HAP-1 (cell line): Measurements from ENCODE around the gene HACE1.
A peak's percentile ranks its signal among the peaks of the same experiment; 100 is the strongest.
"Not testable (repeated sequence)": the region's sequence is repeated elsewhere in the genome, so short reads cannot be mapped to it uniquely, and the experiment has no call there.

ENCODE experiments used
- DNase-seq, 2 experiments: peaks; one replicate each; pipeline ENCODE4 v3.0.0-alpha.2; 2016 to 2020; ENCODE audit warnings: low spot score in 2 of 2
- H3K27me3 ChIP-seq: fragments of 250-450 bp; sonication (Bioruptor Pico); 2 replicates; pipeline ENCODE4 v1.5.1; 2020; ENCODE audit warnings: low read depth, mild to moderate bottlenecking, moderate library complexity
- H3K36me3 ChIP-seq: fragments of 250-450 bp; sonication (Bioruptor Pico); replicated peaks from 2 replicates; pipeline ENCODE4 v1.5.1; 2020; ENCODE audit warnings: mild to moderate bottlenecking
- H3K4me1 ChIP-seq: fragments of 250-450 bp; sonication (Bioruptor Pico); 2 replicates; pipeline ENCODE4 v1.5.1; 2020; ENCODE audit warnings: mild to moderate bottlenecking
- H3K4me3 ChIP-seq: fragments of 250-450 bp; sonication (Bioruptor Pico); 2 replicates; pipeline ENCODE4 v1.5.1; 2020; ENCODE audit warnings: mild to moderate bottlenecking, moderate library complexity
- H3K9me3 ChIP-seq: fragments of 250-450 bp; sonication (Bioruptor Pico); 2 replicates; pipeline ENCODE4 v1.5.1; 2020; ENCODE audit warnings: mild to moderate bottlenecking, moderate library complexity
- in situ Hi-C: fragments of 300-500 bp; cut with MboI; formaldehyde crosslinking; loops from 3 replicates; pipeline ENCODE4 v1.14.3; 2020; ENCODE audit warnings: low sequenced_read_pairs, inconsistent platforms, mixed read lengths

The HACE1 gene

GRCh38 chr6:104739124-104739523 is 120.6 kb downstream of the HACE1 start:
- H3K4me1 ChIP-seq, DNase-seq, H3K9me3 ChIP-seq, H3K4me3 ChIP-seq, H3K27me3 ChIP-seq, in situ Hi-C loops, H3K36me3 ChIP-seq: not testable (repeated sequence)

GRCh38 chr6:104737567-104737966 is 122.2 kb downstream of the HACE1 start:
- H3K36me3 ChIP-seq, H3K27me3 ChIP-seq, in situ Hi-C loops, H3K4me3 ChIP-seq, H3K9me3 ChIP-seq, H3K4me1 ChIP-seq: not testable (repeated sequence)
- peak in 1 of 2 experiments; percentile 14 for DNase-seq

DNA sequence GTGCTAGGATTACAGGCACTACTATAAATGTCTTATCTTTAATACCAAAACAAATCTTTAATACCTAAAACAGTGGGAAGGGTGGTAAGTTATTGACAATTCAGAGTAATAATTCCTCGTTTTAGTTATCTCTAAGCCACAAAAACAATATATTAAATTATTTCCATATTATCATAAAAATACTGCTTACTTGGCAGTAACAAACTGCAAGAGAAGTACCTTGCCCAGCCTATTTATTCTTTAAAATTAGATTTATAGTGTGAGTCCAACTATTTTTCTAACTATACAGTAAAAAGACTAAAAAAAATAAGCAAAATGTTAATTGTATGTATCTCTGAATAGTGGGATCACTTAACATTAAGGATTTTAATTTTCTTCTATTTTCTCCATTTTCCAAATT is 123.2 kb downstream of the HACE1 start:
- Histone ChIP-seq H3K4me3 (no peak overlapping the region), H3K9me3 (no peaks in the 10 kb centered on the region), H3K27me3 (no peaks in the 10 kb centered on the region), H3K4me1 (no peaks in the 10 kb centered on the region), H3K36me3 (no peaks in the 10 kb centered on the region)
- in situ Hi-C loops: no loop called here
- no peak for DNase-seq

DNA sequence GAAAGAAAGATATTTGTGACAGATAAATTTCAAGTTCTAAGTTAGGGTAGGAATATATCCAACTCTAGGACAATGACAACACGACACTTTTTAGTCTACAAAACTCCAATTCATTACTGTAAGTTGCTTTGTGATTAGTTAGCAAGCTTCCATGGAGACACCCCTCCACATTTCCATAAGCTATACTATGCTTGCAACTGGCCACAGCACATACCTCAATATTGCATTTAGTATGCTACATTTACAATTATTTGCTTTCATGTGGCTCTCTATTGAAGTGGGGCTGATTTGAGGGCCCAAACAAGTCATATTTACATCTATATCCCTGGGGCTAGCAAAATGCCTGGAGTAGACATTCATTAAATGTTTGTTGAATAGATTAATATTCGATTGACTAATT is 129.3 kb downstream of the HACE1 start:
- no peaks in the 10 kb centered on the region for H3K27me3 ChIP-seq
- H3K4me3 ChIP-seq: no peak overlapping the region
- no peaks in the 10 kb centered on the region for H3K36me3 ChIP-seq
- no peaks in the 10 kb centered on the region for H3K4me1 ChIP-seq
- no peak for DNase-seq
- in situ Hi-C loops: no loop called here
- no peaks in the 10 kb centered on the region for H3K9me3 ChIP-seq

DNA sequence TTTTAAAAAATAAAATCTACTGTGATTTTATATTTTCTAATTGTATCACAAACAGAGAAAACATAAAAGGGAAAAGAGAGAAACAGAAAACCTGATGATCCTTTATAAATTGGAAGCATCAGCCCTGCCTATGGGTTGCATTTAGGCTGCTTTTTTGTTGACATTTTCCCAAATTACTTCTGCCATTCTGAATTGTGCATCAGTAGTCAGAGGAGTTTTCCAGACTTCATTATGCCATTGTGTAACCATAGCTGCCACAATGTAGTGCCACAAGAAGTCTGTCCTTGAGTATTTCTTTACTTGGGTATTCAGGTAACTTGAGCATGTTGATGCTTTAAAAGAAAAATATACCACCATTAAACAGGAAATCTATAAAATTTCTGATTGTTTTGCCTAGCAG is 130.3 kb downstream of the HACE1 start:
- Histone ChIP-seq H3K36me3 (no peaks in the 10 kb centered on the region), H3K4me1 (no peaks in the 10 kb centered on the region), H3K9me3 (no peaks in the 10 kb centered on the region), H3K4me3 (no peak overlapping the region), H3K27me3 (no peaks in the 10 kb centered on the region)
- in situ Hi-C loops: no loop called here
- DNase-seq: no peak

DNA sequence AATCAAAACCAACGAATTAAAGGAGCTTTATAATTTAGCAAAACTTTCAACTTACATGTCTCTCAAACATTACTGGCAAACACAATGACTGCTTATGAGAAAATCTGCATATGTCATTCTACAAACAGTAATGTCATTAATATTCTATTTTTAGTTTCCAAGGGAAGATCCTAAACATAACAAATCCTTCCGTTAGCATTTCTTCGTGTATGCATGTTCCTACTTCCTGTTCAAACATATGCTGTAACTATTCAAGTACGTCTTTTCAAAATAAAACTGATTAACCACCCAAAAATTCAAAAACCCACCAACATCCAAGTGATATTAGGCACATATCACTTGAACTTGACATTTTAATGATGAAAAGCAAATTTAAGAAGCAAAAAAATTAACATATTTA is 131.3 kb downstream of the HACE1 start:
- Histone ChIP-seq H3K9me3 (no peaks in the 10 kb centered on the region), H3K27me3 (no peaks in the 10 kb centered on the region), H3K4me1 (no peaks in the 10 kb centered on the region), H3K4me3 (no peak overlapping the region), H3K36me3 (no peaks in the 10 kb centered on the region)
- in situ Hi-C loops: no loop called here
- no peak for DNase-seq

DNA sequence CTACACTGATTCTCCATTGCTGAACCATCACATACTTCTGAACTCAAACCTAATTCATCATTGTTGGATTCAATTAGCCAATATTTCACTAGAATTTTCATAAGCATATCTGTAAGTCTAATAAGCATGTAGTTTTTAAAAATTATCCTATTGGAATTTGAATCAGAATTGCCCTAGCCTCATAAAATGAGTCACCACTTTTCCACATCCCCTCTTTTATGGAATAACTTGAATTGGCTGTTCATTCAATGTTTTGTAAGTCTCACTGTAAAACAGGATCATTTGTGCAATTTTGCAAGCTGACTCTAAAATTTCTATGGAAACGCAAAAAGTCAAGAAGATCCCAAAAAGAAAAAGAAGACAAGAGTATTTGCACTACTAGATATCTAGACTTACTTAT is 141.0 kb downstream of the HACE1 start:
- Histone ChIP-seq H3K4me1 (peaks cover 7% of the 10 kb centered on the region), H3K27me3 (no peaks in the 10 kb centered on the region), H3K36me3 (no peaks in the 10 kb centered on the region), H3K9me3 (no peaks in the 10 kb centered on the region), H3K4me3 (no peak overlapping the region)
- in situ Hi-C loops: no loop called here
- no peak for DNase-seq

GRCh38 chr6:104716858-104717257 is 142.9 kb downstream of the HACE1 start:
- in situ Hi-C loops: no loop called here
- DNase-seq: no peak
- H3K4me1 ChIP-seq: peaks cover 7% of the 10 kb centered on the region
- no peaks in the 10 kb centered on the region for H3K27me3 ChIP-seq
- H3K4me3 ChIP-seq: no peak overlapping the region
- no peaks in the 10 kb centered on the region for H3K9me3 ChIP-seq
- no peaks in the 10 kb centered on the region for H3K36me3 ChIP-seq

DNA sequence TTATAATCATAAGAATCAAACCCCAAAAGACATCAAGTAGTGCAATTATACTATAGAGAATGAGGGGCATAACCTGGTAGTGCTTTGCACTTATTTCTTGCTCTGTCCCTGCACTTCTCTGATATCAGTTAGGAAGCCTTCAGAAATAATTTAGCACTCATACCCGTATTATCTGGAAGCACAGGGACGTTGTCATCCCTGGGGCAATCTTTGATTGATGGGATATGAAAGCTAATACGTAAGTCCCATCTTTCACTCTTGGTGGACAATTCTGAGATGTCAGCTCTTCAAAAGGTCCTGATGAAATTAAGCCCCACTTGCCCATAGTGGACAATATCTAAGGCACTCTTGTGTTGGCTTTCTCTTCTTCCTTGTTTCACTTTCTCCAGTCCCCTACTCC is 144.9 kb downstream of the HACE1 start:
- Histone ChIP-seq H3K4me1 (peaks cover 7% of the 10 kb centered on the region), H3K36me3 (no peaks in the 10 kb centered on the region), H3K9me3 (no peaks in the 10 kb centered on the region), H3K27me3 (no peaks in the 10 kb centered on the region), H3K4me3 (no peak overlapping the region)
- in situ Hi-C loops: no loop called here
- no peak for DNase-seq

GRCh38 chr6:104713982-104714381 is 145.7 kb downstream of the HACE1 start:
- H3K4me1 ChIP-seq: peaks cover 6% of the 10 kb centered on the region
- no peak for DNase-seq
- H3K36me3 ChIP-seq: no peaks in the 10 kb centered on the region
- no peaks in the 10 kb centered on the region for H3K9me3 ChIP-seq
- in situ Hi-C loops: no loop called here
- no peak overlapping the region for H3K4me3 ChIP-seq
- H3K27me3 ChIP-seq: no peaks in the 10 kb centered on the region

GRCh38 chr6:104711371-104711770 is 148.3 kb downstream of the HACE1 start:
- H3K27me3 ChIP-seq: no peaks in the 10 kb centered on the region
- no peaks in the 10 kb centered on the region for H3K9me3 ChIP-seq
- DNase-seq: no peak
- in situ Hi-C loops: no loop called here
- no peaks in the 10 kb centered on the region for H3K36me3 ChIP-seq
- no peaks in the 10 kb centered on the region for H3K4me1 ChIP-seq
- H3K4me3 ChIP-seq: no peak overlapping the region

DNA sequence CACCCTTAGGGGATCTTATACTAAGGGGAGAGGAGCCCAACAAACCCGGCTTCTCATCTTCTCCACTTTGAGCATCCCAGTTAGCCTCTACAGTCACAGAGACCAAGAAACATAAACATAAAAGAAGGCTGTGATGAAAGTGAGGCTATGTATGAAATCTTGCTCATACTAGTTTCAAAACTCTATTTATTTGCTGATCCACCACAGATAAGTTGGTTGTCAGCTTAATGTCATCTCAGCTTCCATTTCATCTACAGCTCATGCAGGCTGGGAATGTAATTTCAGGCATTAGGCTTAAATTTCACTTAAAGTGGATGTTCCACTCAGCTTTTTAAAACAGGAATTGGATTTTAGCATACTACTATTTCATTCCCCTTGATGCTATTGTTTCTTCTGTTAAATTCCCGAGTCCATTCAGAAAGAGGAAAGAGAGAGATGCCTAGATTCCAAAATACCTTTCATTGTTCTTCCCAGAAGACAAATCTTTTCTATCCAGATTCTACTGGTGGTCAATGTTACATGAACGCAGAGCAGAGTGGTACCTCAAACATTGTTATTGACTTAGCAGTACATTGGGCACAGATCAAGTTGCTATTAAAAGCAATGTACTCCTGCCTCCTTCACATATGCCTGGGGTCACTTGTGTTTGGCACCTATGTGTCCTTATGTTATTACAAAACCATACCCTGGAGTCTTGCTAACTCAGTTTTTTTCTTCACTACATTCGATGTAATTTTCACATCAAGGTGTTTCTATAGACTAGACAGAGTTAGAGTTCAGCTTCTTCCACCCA is 149.0 kb downstream of the HACE1 start:
- no peak overlapping the region for H3K4me3 ChIP-seq
- DNase-seq: no peak
- no peaks in the 10 kb centered on the region for H3K9me3 ChIP-seq
- no peaks in the 10 kb centered on the region for H3K36me3 ChIP-seq
- H3K4me1 ChIP-seq: no peaks in the 10 kb centered on the region
- H3K27me3 ChIP-seq: no peaks in the 10 kb centered on the region
- in situ Hi-C loops: no loop called here

DNA sequence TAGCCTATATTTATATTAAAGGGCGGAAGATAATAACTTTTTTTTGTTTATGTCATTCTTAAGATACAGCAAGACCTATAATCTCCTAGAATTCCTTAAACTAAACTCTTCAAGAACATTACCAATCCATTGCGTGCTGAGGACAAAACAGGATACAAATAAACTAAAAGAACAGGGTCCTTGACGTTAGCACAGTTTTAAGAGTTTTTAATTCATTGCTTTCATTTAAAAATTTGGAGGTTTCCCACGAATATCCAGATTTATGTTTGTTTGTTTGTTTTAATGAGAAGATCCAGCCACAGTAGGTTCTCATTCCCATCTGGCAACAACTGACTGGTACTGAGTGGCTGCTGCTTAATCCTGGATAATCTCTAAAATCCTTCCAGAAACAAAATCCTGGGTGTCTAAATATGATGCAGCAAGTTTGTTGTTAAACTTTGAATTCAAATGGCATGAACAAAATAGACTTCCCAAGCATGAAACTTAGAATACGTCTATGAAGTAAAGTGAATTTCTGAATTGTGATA is 153.7 kb downstream of the HACE1 start:
- Histone ChIP-seq H3K9me3 (no peaks in the 10 kb centered on the region), H3K4me1 (no peaks in the 10 kb centered on the region), H3K27me3 (no peaks in the 10 kb centered on the region), H3K36me3 (no peaks in the 10 kb centered on the region), H3K4me3 (no peak overlapping the region)
- no peak for DNase-seq
- in situ Hi-C loops: no loop called here

GRCh38 chr6:104705095-104705707 is 154.5 kb downstream of the HACE1 start:
- Histone ChIP-seq H3K27me3 (no peaks in the 10 kb centered on the region), H3K4me1 (no peaks in the 10 kb centered on the region), H3K4me3 (no peak overlapping the region), H3K36me3 (no peaks in the 10 kb centered on the region), H3K9me3 (no peaks in the 10 kb centered on the region)
- no peak for DNase-seq
- in situ Hi-C loops: no loop called here
